ENCODE results near the gene PPP3CA.
"Not testable (repeated sequence)": the region's sequence is repeated elsewhere in the genome, so short reads cannot be mapped to it uniquely, and the experiment has no call there.

The PPP3CA gene

DNA sequence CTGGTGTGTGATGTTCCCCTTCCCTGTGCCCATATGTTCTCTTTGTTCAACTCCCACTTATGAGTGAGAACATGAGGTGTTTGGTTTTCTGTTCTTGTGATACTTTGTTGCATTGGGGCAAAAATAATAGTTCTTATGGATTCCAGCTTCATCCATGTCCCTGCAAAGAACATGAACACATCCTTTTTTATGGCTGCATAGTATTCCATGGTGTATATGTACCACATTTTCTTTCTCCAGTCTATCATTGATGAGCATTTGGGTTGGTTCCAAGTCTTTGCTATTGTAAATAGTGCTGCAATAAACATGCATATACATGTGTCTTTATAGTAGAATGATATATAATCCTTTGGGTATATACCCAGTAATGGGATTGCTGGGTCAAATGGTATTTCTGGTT is 254.7 kb downstream of the PPP3CA start:
- not testable (repeated sequence) for H3K4me1 ChIP-seq (ENCODE audit: control insufficient read depth, insufficient read depth, low read length); H3K9ac ChIP-seq (ENCODE audit: low read depth, low read length)

DNA sequence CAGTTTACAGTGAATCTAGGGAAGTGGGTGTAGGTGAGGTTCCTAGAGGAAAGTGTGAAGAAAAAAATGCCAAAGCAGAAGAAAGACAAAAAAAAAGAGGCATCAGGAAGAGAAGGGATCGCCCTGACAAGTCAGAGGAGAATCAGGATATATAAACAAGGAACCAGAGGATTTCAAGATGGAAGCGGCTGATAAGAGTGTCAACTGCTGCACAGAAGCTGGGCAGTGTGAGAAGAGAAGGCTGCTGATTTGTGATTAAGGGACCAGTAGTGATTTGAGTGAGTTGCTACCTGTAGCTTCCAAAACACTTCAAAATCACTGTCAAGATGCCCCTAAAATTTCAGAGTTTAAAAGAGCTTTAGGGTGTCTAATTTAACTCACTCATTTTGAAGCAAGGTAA is 258.2 kb downstream of the PPP3CA start:
- Histone ChIP-seq H3K4me3 (ENCODE audit: low read depth, low read length) (no peak overlapping the region), H3K9ac (ENCODE audit: low read depth, low read length) (no peak overlapping the region), H3K9me3 (ENCODE audit: control insufficient read depth, insufficient read depth, low read length) (no peaks in the 10 kb centered on the region), H3K27me3 (ENCODE audit: control insufficient read depth, insufficient read depth, low read length) (no peaks in the 10 kb centered on the region), H3K36me3 (ENCODE audit: control insufficient read depth, insufficient read depth, low read length) (no peaks in the 10 kb centered on the region), H3K4me1 (ENCODE audit: control insufficient read depth, insufficient read depth, low read length) (no peaks in the 10 kb centered on the region)

More for the DNA sequence above, 254.7 kb downstream of the PPP3CA start:
- not testable (repeated sequence) for H3K9me3 ChIP-seq (ENCODE audit: control insufficient read depth, insufficient read depth, low read length); H3K27me3 ChIP-seq (ENCODE audit: control insufficient read depth, insufficient read depth, low read length); H3K4me3 ChIP-seq (ENCODE audit: low read depth, low read length); H3K36me3 ChIP-seq (ENCODE audit: control insufficient read depth, insufficient read depth, low read length)

DNA sequence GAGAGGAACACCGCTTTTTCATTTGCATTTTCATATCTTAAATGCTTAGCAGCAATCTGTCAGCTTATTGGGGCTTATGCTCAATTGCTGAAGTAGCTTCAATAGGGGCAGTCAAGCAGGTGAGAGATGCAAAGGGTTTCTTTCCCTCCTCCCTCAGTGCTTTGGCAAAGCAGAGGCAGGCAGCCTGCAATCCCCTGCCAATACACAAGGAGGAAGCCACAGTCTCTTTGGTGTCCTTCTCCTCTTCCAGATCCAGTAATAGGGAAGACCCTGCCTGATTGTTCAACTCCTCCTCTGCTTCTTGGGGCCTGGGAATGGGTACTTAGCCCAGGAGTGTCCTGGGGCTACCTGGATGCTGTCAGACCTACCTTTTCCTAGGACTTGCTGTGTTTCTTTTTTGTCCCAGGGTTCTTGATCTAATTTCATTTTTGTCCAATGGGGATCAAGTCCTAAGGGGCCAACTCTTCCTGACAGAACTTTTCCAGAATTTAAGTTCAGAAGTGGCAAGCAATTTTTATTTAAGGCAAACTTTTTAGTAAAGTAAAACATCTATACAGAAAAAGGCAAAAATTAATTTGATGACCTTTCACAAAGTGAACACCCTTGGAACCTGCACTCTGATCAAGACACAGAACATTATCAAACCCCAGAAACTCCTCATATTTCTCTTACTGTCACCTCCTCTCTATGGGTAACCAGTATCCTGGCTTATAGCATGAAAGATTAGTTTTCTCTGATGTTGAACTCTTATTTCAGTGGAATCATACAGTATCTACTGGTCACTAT is 260.3 kb downstream of the PPP3CA start:
- no peaks in the 10 kb centered on the region for H3K4me1 ChIP-seq (ENCODE audit: control insufficient read depth, insufficient read depth, low read length)
- no peak overlapping the region for H3K4me3 ChIP-seq (ENCODE audit: low read depth, low read length)
- no peaks in the 10 kb centered on the region for H3K9me3 ChIP-seq (ENCODE audit: control insufficient read depth, insufficient read depth, low read length)
- no peaks in the 10 kb centered on the region for H3K36me3 ChIP-seq (ENCODE audit: control insufficient read depth, insufficient read depth, low read length)
- H3K9ac ChIP-seq (ENCODE audit: low read depth, low read length) = no peak overlapping the region
- no peaks in the 10 kb centered on the region for H3K27me3 ChIP-seq (ENCODE audit: control insufficient read depth, insufficient read depth, low read length)

- Histone ChIP-seq H3K36me3 (ENCODE audit: control insufficient read depth, insufficient read depth, low read length) (no peaks in the 10 kb centered on the region), H3K4me1 (ENCODE audit: control insufficient read depth, insufficient read depth, low read length) (no peaks in the 10 kb centered on the region), H3K4me3 (ENCODE audit: low read depth, low read length) (no peak overlapping the region), H3K27me3 (ENCODE audit: control insufficient read depth, insufficient read depth, low read length) (no peaks in the 10 kb centered on the region), H3K9ac (ENCODE audit: low read depth, low read length) (no peak overlapping the region), H3K9me3 (ENCODE audit: control insufficient read depth, insufficient read depth, low read length) (no peaks in the 10 kb centered on the region)
These were observed 264.2 kb downstream of the PPP3CA start for GRCh38 chr4:101083131-101083530.

- Histone ChIP-seq H3K9me3 (ENCODE audit: control insufficient read depth, insufficient read depth, low read length) (no peaks in the 10 kb centered on the region), H3K4me1 (ENCODE audit: control insufficient read depth, insufficient read depth, low read length) (no peaks in the 10 kb centered on the region), H3K9ac (ENCODE audit: low read depth, low read length) (no peak overlapping the region)
These were observed 265.5 kb downstream of the PPP3CA start for GRCh38 chr4:101081695-101082369.

DNA sequence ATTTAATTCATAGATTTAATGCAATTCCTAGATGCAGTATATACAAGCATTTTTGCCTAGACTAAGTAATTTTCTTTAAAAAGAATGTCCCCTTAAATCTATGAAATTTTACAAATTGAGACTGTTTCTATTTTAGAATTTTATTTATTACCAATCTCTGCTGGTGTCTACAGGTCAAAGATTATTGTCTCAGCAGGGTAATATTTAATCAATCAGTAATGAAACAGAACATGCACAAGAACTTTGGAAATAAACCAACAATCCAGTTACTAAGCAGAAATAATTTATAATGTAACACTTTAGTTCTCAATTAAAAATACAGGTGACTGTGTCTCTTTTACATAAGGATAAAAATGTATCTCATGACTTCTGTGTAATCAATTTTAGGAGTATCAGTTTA is 266.2 kb downstream of the PPP3CA start:
- H3K27me3 ChIP-seq (ENCODE audit: control insufficient read depth, insufficient read depth, low read length) = no peaks in the 10 kb centered on the region
- no peaks in the 10 kb centered on the region for H3K4me1 ChIP-seq (ENCODE audit: control insufficient read depth, insufficient read depth, low read length)
- H3K9me3 ChIP-seq (ENCODE audit: control insufficient read depth, insufficient read depth, low read length) = no peaks in the 10 kb centered on the region
- no peak overlapping the region for H3K4me3 ChIP-seq (ENCODE audit: low read depth, low read length)
- no peaks in the 10 kb centered on the region for H3K36me3 ChIP-seq (ENCODE audit: control insufficient read depth, insufficient read depth, low read length)
- no peak overlapping the region for H3K9ac ChIP-seq (ENCODE audit: low read depth, low read length)

More at GRCh38 chr4:101081695-101082369, 265.5 kb downstream of the PPP3CA start:
- Histone ChIP-seq H3K4me3 (ENCODE audit: low read depth, low read length) (no peak overlapping the region), H3K36me3 (ENCODE audit: control insufficient read depth, insufficient read depth, low read length) (no peaks in the 10 kb centered on the region), H3K27me3 (ENCODE audit: control insufficient read depth, insufficient read depth, low read length) (no peaks in the 10 kb centered on the region)

GRCh38 chr4:101078950-101079349 is 268.4 kb downstream of the PPP3CA start:
- Histone ChIP-seq H3K4me3 (ENCODE audit: low read depth, low read length) (no peak overlapping the region), H3K27me3 (ENCODE audit: control insufficient read depth, insufficient read depth, low read length) (no peaks in the 10 kb centered on the region), H3K36me3 (ENCODE audit: control insufficient read depth, insufficient read depth, low read length) (no peaks in the 10 kb centered on the region), H3K9ac (ENCODE audit: low read depth, low read length) (no peak overlapping the region), H3K9me3 (ENCODE audit: control insufficient read depth, insufficient read depth, low read length) (no peaks in the 10 kb centered on the region), H3K4me1 (ENCODE audit: control insufficient read depth, insufficient read depth, low read length) (no peaks in the 10 kb centered on the region)

DNA sequence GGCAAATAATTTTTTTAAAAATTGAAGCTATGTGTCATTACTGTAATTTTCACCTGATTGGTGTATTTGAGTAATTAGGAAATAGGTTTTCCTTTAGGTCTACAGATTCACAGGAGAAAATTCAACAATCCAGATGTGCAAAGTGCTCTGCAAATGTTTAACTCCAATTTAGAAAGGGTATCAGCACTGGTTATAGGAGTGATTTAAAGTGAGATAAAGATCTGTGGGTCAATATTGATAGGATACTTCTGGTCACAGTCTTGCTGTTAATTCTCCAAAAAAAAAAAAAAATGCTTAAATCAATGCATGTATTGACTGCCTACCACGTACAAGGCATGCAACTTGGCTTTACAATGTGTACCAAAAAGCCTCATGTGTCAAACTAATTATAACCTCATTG is 271.3 kb downstream of the PPP3CA start:
- H3K27me3 ChIP-seq (ENCODE audit: control insufficient read depth, insufficient read depth, low read length) = no peaks in the 10 kb centered on the region
- peaks cover 5% of the 10 kb centered on the region for H3K4me1 ChIP-seq (ENCODE audit: control insufficient read depth, insufficient read depth, low read length)
- no peaks in the 10 kb centered on the region for H3K36me3 ChIP-seq (ENCODE audit: control insufficient read depth, insufficient read depth, low read length)
- no peaks in the 10 kb centered on the region for H3K9me3 ChIP-seq (ENCODE audit: control insufficient read depth, insufficient read depth, low read length)
- no peak overlapping the region for H3K4me3 ChIP-seq (ENCODE audit: low read depth, low read length)
- no peak overlapping the region for H3K9ac ChIP-seq (ENCODE audit: low read depth, low read length)

GRCh38 chr4:101075536-101075935 is 271.8 kb downstream of the PPP3CA start:
- Histone ChIP-seq H3K4me3 (ENCODE audit: low read depth, low read length) (no peak overlapping the region), H3K36me3 (ENCODE audit: control insufficient read depth, insufficient read depth, low read length) (no peaks in the 10 kb centered on the region), H3K9me3 (ENCODE audit: control insufficient read depth, insufficient read depth, low read length) (no peaks in the 10 kb centered on the region), H3K27me3 (ENCODE audit: control insufficient read depth, insufficient read depth, low read length) (no peaks in the 10 kb centered on the region), H3K4me1 (ENCODE audit: control insufficient read depth, insufficient read depth, low read length) (peaks cover 5% of the 10 kb centered on the region), H3K9ac (ENCODE audit: low read depth, low read length) (no peak overlapping the region)

GRCh38 chr4:101074326-101074725 is 273.0 kb downstream of the PPP3CA start:
- no peak overlapping the region for H3K9ac ChIP-seq (ENCODE audit: low read depth, low read length)
- no peaks in the 10 kb centered on the region for H3K27me3 ChIP-seq (ENCODE audit: control insufficient read depth, insufficient read depth, low read length)
- no peaks in the 10 kb centered on the region for H3K9me3 ChIP-seq (ENCODE audit: control insufficient read depth, insufficient read depth, low read length)
- no peaks in the 10 kb centered on the region for H3K36me3 ChIP-seq (ENCODE audit: control insufficient read depth, insufficient read depth, low read length)
- peaks cover 5% of the 10 kb centered on the region for H3K4me1 ChIP-seq (ENCODE audit: control insufficient read depth, insufficient read depth, low read length)
- H3K4me3 ChIP-seq (ENCODE audit: low read depth, low read length) = no peak overlapping the region

- Histone ChIP-seq H3K36me3 (ENCODE audit: control insufficient read depth, insufficient read depth, low read length) (no peaks in the 10 kb centered on the region), H3K4me1 (ENCODE audit: control insufficient read depth, insufficient read depth, low read length) (peaks cover 5% of the 10 kb centered on the region), H3K27me3 (ENCODE audit: control insufficient read depth, insufficient read depth, low read length) (no peaks in the 10 kb centered on the region), H3K4me3 (ENCODE audit: low read depth, low read length) (no peak overlapping the region), H3K9ac (ENCODE audit: low read depth, low read length) (no peak overlapping the region), H3K9me3 (ENCODE audit: control insufficient read depth, insufficient read depth, low read length) (no peaks in the 10 kb centered on the region)
These were observed 276.1 kb downstream of the PPP3CA start for GRCh38 chr4:101071241-101071640.

- Histone ChIP-seq H3K27me3 (ENCODE audit: control insufficient read depth, insufficient read depth, low read length) (no peaks in the 10 kb centered on the region), H3K4me1 (ENCODE audit: control insufficient read depth, insufficient read depth, low read length) (peaks cover 5% of the 10 kb centered on the region), H3K4me3 (ENCODE audit: low read depth, low read length) (no peak overlapping the region), H3K36me3 (ENCODE audit: control insufficient read depth, insufficient read depth, low read length) (no peaks in the 10 kb centered on the region), H3K9me3 (ENCODE audit: control insufficient read depth, insufficient read depth, low read length) (no peaks in the 10 kb centered on the region), H3K9ac (ENCODE audit: low read depth, low read length) (no peak overlapping the region)
These were observed 279.2 kb downstream of the PPP3CA start for GRCh38 chr4:101068115-101068514.
